OCI-LY7 (cell line): ENCODE data around the gene EXTL1. TPM values are rescaled to one million over a fixed set of nuclear protein-coding genes. Genes with fewer than 3 reads are reported as not detected.

Experiments
- BruUV-seq: library from RNA; stranded (reverse); fragments of 400-500 nt; replicated peaks from 2 replicates; lab custom pipeline; 2021; lab: Mats Ljungman, UMichigan
- CTCF ChIA-PET: fragments of 300-600 bp; sonication (Branson Sonifier 250); formaldehyde crosslinking; loops from one replicate; lab custom pipeline; 2022; ENCODE audit warnings: antibody characterized with exemption; ENCODE audit not compliant: unreplicated experiment; lab: Charles Lee
- POLR2A ChIA-PET: fragments of 300-600 bp; sonication (Branson Sonifier 250); formaldehyde crosslinking; loops from one replicate; lab custom pipeline; 2022; ENCODE audit warnings: antibody characterized with exemption; lab: Charles Lee
- DNase-seq: peaks from one replicate; pipeline ENCODE4 v3.0.0-alpha.2; 2015; ENCODE audit warnings: low spot score
- H2AFZ ChIP-seq: fragments of 200-600 bp; sonication (generic), shearing (Covaris generic); 2 replicates; pipeline ENCODE4 v1.6.1; 2014; ENCODE audit warnings: mild to moderate bottlenecking, antibody characterized with exemption, low read length, moderate library complexity
- H3K27ac ChIP-seq: fragments of 200-600 bp; sonication (generic); 2 replicates; pipeline ENCODE4 v1.5.1; 2014; ENCODE audit warnings: mixed run types, low read depth, mild to moderate bottlenecking, moderate library complexity, low read length, inconsistent platforms; ENCODE audit not compliant: poor library complexity, severe bottlenecking
- H3K36me3 ChIP-seq: fragments of 200-600 bp; sonication (generic); 2 replicates; pipeline ENCODE4 v1.6.1; 2014; ENCODE audit warnings: mild to moderate bottlenecking, antibody characterized with exemption, low read length, moderate library complexity, mixed read lengths; ENCODE audit not compliant: insufficient read depth
- H3K4me1 ChIP-seq: fragments of 200-600 bp; sonication (generic); 2 replicates; pipeline ENCODE4 v1.5.1; 2014; ENCODE audit warnings: mild to moderate bottlenecking, low read length; ENCODE audit not compliant: insufficient read depth, poor library complexity, severe bottlenecking
- H3K4me2 ChIP-seq: fragments of 200-600 bp; sonication (generic); 2 replicates; pipeline ENCODE4 v1.6.1; 2014; ENCODE audit warnings: mild to moderate bottlenecking, low read length
- H3K4me3 ChIP-seq: fragments of 200-600 bp; sonication (generic); 2 replicates; pipeline ENCODE4 v1.5.1; 2014; ENCODE audit warnings: mild to moderate bottlenecking, low read depth, low read length; ENCODE audit not compliant: poor library complexity, severe bottlenecking
- H3K79me2 ChIP-seq: fragments of 200-600 bp; sonication (generic); 2 replicates; pipeline ENCODE4 v1.6.1; 2016; ENCODE audit warnings: low read depth, mild to moderate bottlenecking, low read length, moderate library complexity, mixed read lengths; ENCODE audit not compliant: insufficient read depth
- H3K9me2 ChIP-seq: fragments of 200-600 bp; sonication (generic); 2 replicates; pipeline ENCODE4 v1.6.1; 2016; ENCODE audit warnings: mild to moderate bottlenecking, low read length, mixed read lengths; ENCODE audit not compliant: insufficient read depth
- H3K9me3 ChIP-seq: fragments of 200-600 bp; sonication (generic); 2 replicates; pipeline ENCODE4 v1.6.1; 2014; ENCODE audit warnings: mild to moderate bottlenecking, mixed run types, low read length, mixed read lengths
- H4K20me1 ChIP-seq: fragments of 200-600 bp; sonication (generic); 2 replicates; pipeline ENCODE4 v1.6.1; 2014; ENCODE audit warnings: mild to moderate bottlenecking, antibody characterized with exemption, low read length, moderate library complexity, mixed read lengths; ENCODE audit not compliant: insufficient read depth
- EZH2phosphoT487 ChIP-seq: fragments of 200-600 bp; sonication (generic); IDR thresholded peaks from 2 replicates; pipeline ENCODE4 v1.6.1; 2018; ENCODE audit warnings: low read depth, borderline replicate concordance, mild to moderate bottlenecking, mixed run types, antibody characterized with exemption, low read length, moderate library complexity, mixed read lengths
- intact Hi-C: fragments of 100-400 bp; cut with micrococcal nuclease; formaldehyde crosslinking; loops from one replicate; pipeline ENCODE4 v1.10.0; 2022; ENCODE audit not compliant: unreplicated experiment
- total RNA-seq, 2 experiments: library from RNA; depleted of rRNA in 1 of 2; stranded (reverse); fragments of >200 nt in 1 of 2; shearing (Covaris generic) in 1 of 2; gene quantifications; 2 replicates each; pipeline ENCODE4 v1.2.3, GENCODE V29; 2014 to 2022
- TF ChIP-seq, protein P1 (sequence below): fragments of 200-600 bp; sonication (generic); conservative IDR thresholded peaks from 2 replicates; pipeline ENCODE4 v1.5.1; 2014; ENCODE audit warnings: mild to moderate bottlenecking, antibody characterized with exemption, low read length, moderate library complexity, mixed read lengths

EXTL1 gene
- total RNA-seq, 2 experiments from 2014 or later, result 0.67 TPM; not detected in 1

GRCh38 chr1:26047278-26047874 lies 25.8 kb downstream of the EXTL1 start:
- Histone ChIP-seq H3K79me2 (no peaks in the 10 kb centered on the region), H3K4me2 (no peak overlapping the region), H3K36me3 (no peaks in the 10 kb centered on the region), H3K9me3 (no peaks in the 10 kb centered on the region), H3K4me1 (no peaks in the 10 kb centered on the region), H3K9me2 (no peaks in the 10 kb centered on the region), H3K4me3 (no peak overlapping the region), H4K20me1 (no peaks in the 10 kb centered on the region), H3K27ac (no peak overlapping the region), H2AFZ (no peak overlapping the region)
- intact Hi-C loops, result no loop called here
- no peak for TF ChIP-seq EZH2phosphoT487
- TF ChIP-seq, protein P1, sequence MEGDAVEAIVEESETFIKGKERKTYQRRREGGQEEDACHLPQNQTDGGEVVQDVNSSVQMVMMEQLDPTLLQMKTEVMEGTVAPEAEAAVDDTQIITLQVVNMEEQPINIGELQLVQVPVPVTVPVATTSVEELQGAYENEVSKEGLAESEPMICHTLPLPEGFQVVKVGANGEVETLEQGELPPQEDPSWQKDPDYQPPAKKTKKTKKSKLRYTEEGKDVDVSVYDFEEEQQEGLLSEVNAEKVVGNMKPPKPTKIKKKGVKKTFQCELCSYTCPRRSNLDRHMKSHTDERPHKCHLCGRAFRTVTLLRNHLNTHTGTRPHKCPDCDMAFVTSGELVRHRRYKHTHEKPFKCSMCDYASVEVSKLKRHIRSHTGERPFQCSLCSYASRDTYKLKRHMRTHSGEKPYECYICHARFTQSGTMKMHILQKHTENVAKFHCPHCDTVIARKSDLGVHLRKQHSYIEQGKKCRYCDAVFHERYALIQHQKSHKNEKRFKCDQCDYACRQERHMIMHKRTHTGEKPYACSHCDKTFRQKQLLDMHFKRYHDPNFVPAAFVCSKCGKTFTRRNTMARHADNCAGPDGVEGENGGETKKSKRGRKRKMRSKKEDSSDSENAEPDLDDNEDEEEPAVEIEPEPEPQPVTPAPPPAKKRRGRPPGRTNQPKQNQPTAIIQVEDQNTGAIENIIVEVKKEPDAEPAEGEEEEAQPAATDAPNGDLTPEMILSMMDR, result no peak
- BruUV-seq, result no TSS peak
- DNase-seq, result no peak
- CTCF ChIA-PET, result no interaction called here
- POLR2A ChIA-PET, result interaction anchor here (0.7 kb wide), 2 partner anchors 23 to 1800 kb away, joined by 4 read pairs; no protein-coding TSS in a partner anchor

DNA sequence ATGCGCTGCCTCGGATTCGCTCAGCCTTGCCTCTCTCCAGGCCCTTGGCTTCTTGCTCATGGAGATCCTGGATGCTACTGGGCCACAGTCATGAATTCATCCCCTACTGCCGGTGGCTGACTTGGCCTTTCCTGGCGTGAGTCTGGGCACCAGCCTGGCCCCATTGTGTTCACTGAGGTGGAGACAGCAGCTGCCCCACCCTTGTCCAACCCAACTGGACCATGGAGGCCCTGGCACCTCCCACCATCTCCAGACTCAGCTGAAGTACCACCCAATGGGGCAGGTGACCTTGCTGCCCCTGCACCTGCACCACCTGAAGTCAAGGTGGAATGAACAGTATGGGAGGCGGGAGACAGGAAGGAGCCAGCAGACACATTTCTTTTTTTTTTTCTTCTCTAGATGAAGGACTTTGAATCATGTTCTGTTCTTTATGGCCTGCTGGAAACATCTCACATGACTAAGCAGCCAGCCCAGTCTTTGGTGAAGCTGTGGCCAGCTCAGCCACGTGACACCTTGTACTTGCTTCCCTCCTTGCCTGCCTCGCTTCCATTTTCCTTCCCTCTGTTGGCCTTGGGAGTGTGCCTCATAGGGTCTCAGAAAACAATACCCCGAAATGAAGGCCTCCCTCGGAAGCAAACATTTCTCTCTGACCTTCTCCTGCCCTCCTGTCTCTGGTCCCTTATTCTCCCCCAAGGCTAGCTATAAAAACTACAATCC lies 28.1 kb downstream of the EXTL1 start:
- DNase-seq, result no peak
- no peaks in the 10 kb centered on the region for H3K36me3 ChIP-seq
- no peaks in the 10 kb centered on the region for H3K9me2 ChIP-seq
- no peak overlapping the region for H3K4me3 ChIP-seq
- intact Hi-C loops, result no loop called here
- CTCF ChIA-PET, result no interaction called here
- TF ChIP-seq, protein P1, result no peak
- TF ChIP-seq EZH2phosphoT487, result no peak
- H3K9me3 ChIP-seq, result no peaks in the 10 kb centered on the region
- POLR2A ChIA-PET, result no interaction called here
- BruUV-seq, result no TSS peak
- no peaks in the 10 kb centered on the region for H3K79me2 ChIP-seq
- no peak overlapping the region for H3K27ac ChIP-seq
- no peaks in the 10 kb centered on the region for H4K20me1 ChIP-seq
- no peak overlapping the region for H2AFZ ChIP-seq
- no peak overlapping the region for H3K4me2 ChIP-seq
- H3K4me1 ChIP-seq, result no peaks in the 10 kb centered on the region

GRCh38 chr1:26050248-26050640 lies 28.7 kb downstream of the EXTL1 start:
- CTCF ChIA-PET, result no interaction called here
- H3K79me2 ChIP-seq, result no peaks in the 10 kb centered on the region
- BruUV-seq, result no TSS peak
- no peaks in the 10 kb centered on the region for H3K9me3 ChIP-seq
- H2AFZ ChIP-seq, result no peak overlapping the region
- no peaks in the 10 kb centered on the region for H4K20me1 ChIP-seq
- intact Hi-C loops, result no loop called here
- DNase-seq, result no peak
- no peaks in the 10 kb centered on the region for H3K4me1 ChIP-seq
- H3K4me2 ChIP-seq, result no peak overlapping the region
- no peaks in the 10 kb centered on the region for H3K9me2 ChIP-seq
- H3K27ac ChIP-seq, result no peak overlapping the region
- TF ChIP-seq, protein P1, result no peak
- TF ChIP-seq EZH2phosphoT487, result no peak
- POLR2A ChIA-PET, result no interaction called here
- H3K36me3 ChIP-seq, result no peaks in the 10 kb centered on the region
- H3K4me3 ChIP-seq, result no peak overlapping the region
